GM23248 (cell line): ENCODE data around the gene RSPH10B2. TPM values are rescaled to one million over a fixed set of nuclear protein-coding genes. Genes with fewer than 3 reads are reported as not detected.
"Not testable (repeated sequence)": the region's sequence is repeated elsewhere in the genome, so short reads cannot be mapped to it uniquely, and the experiment has no call there.

Experiments
- DNase-seq: peaks from one replicate; pipeline ENCODE4 v3.0.0-alpha.2; 2015
- H2AFZ ChIP-seq: fragments of 200-600 bp; sonication (generic); 2 replicates; pipeline ENCODE4 v1.6.1; 2016; ENCODE audit warnings: antibody characterized with exemption
- H3F3A ChIP-seq: fragments of 200-600 bp; sonication (generic); 2 replicates; pipeline ENCODE4 v1.6.1; 2016; ENCODE audit warnings: mild to moderate bottlenecking, antibody characterized with exemption, mixed run types; ENCODE audit not compliant: insufficient read depth
- H3K27ac ChIP-seq: fragments of 200-600 bp; sonication (generic); 2 replicates; pipeline ENCODE4 v1.5.1; 2016; ENCODE audit warnings: mild to moderate bottlenecking
- H3K27me3 ChIP-seq: fragments of 200-600 bp; sonication (generic); replicated peaks from 2 replicates; pipeline ENCODE4 v1.6.1; 2016; ENCODE audit warnings: mild to moderate bottlenecking; ENCODE audit not compliant: insufficient read depth
- H3K36me3 ChIP-seq: fragments of 200-600 bp; sonication (generic); 2 replicates; pipeline ENCODE4 v1.6.1; 2016; ENCODE audit warnings: low read depth, mild to moderate bottlenecking
- H3K4me1 ChIP-seq: fragments of 200-600 bp; sonication (generic); 2 replicates; pipeline ENCODE4 v1.6.1; 2016; ENCODE audit warnings: mild to moderate bottlenecking; ENCODE audit not compliant: insufficient read depth
- H3K4me2 ChIP-seq: fragments of 200-600 bp; sonication (generic); one replicate; pipeline ENCODE4 v1.6.1; 2016; ENCODE audit warnings: mild to moderate bottlenecking; ENCODE audit not compliant: unreplicated experiment
- H3K4me3 ChIP-seq: fragments of 200-600 bp; sonication (generic); 2 replicates; pipeline ENCODE4 v1.5.1; 2016; ENCODE audit warnings: mild to moderate bottlenecking
- H3K79me2 ChIP-seq: fragments of 200-600 bp; sonication (generic); 2 replicates; pipeline ENCODE4 v1.6.1; 2016; ENCODE audit warnings: mild to moderate bottlenecking; ENCODE audit not compliant: insufficient read depth
- H3K9ac ChIP-seq: fragments of 200-600 bp; sonication (generic); 2 replicates; pipeline ENCODE4 v1.6.1; 2016; ENCODE audit warnings: mild to moderate bottlenecking
- H3K9me2 ChIP-seq: fragments of 200-600 bp; sonication (generic); 2 replicates; pipeline ENCODE4 v1.6.1; 2016; ENCODE audit warnings: mixed run types, mild to moderate bottlenecking, moderate library complexity; ENCODE audit not compliant: insufficient read depth
- H3K9me3 ChIP-seq: fragments of 200-600 bp; sonication (generic); one replicate; pipeline ENCODE4 v1.6.1; 2017; ENCODE audit warnings: low read depth
- H4K20me1 ChIP-seq: fragments of 200-600 bp; sonication (generic); 2 replicates; pipeline ENCODE4 v1.6.0; 2016; ENCODE audit not compliant: insufficient read depth
- WGBS, 2 experiments: methylation state at CpG; one replicate each; pipeline ENCODE4 v1.1.6; 2015 to 2017; ENCODE audit warnings: low lambda C conversion rate in 2 of 2, low coverage in 1 of 2; ENCODE audit errors: missing lambda C conversion rate in 2 of 2; 5-methylcytosine and 5-hydroxymethylcytosine counted together
- in situ Hi-C: fragments of 300-500 bp; cut with MboI; formaldehyde crosslinking; loops from 2 replicates; pipeline ENCODE4 v1.15.0; 2020
- polyA plus RNA-seq: library from polyadenylated mRNA; unstranded; fragments of >200 nt; fragmentation: Nextera tagmentation; extraction: Ambion mirVana; gene quantifications from 2 replicates; pipeline ENCODE4 v1.2.1, GENCODE V29; 2016
- total RNA-seq: library from RNA; depleted of rRNA; stranded (reverse); fragments of >200 nt; shearing (Covaris generic); gene quantifications from 2 replicates; pipeline ENCODE4 v1.2.3, GENCODE V29; 2014

Gene RSPH10B2
- total and polyA plus RNA-seq, 2 experiments from 2014 or later = not detected

DNA sequence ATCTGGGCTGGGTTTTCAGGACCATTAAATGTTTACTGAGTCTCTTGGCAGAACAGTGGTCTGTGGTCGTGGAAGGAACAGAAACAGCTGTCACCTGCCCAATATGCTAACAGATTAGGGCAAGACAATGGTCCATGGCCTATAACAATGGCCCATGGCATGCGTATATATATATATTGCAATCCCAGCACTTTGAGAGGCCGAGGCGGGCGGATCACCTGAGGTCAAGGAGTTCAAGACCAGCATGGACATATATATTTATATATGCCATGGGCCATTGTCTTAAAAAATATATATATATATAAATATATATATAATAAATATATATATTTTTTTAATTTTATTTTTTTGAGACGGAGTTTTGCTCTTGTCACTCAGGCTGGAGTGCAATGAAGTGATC, 27.7 kb downstream of the RSPH10B2 start:
- WGBS, 2 experiments = 73 to 74% methylated on average over 6 of the region's 6 CpGs
- in situ Hi-C loops = not testable (repeated sequence)

GRCh38 chr7:6789353-6789752, 35.5 kb downstream of the RSPH10B2 start:
- H3F3A ChIP-seq, H3K4me2 ChIP-seq, DNase-seq, H3K9ac ChIP-seq, H3K9me2 ChIP-seq, H4K20me1 ChIP-seq, H3K27me3 ChIP-seq, in situ Hi-C loops, H3K4me3 ChIP-seq, H3K27ac ChIP-seq, H3K4me1 ChIP-seq, H2AFZ ChIP-seq, H3K9me3 ChIP-seq, H3K79me2 ChIP-seq, H3K36me3 ChIP-seq: not testable (repeated sequence)
- whole genome bisulfite sequencing, 2 experiments = no CpG with 5 or more reads among the region's 13 CpGs

More for the DNA sequence above, 27.7 kb downstream of the RSPH10B2 start:
- H3K9ac ChIP-seq, H3K4me2 ChIP-seq, DNase-seq, H3K4me1 ChIP-seq, H2AFZ ChIP-seq, H3K79me2 ChIP-seq, H3K4me3 ChIP-seq, H3K9me3 ChIP-seq, H4K20me1 ChIP-seq, H3K9me2 ChIP-seq, H3K27me3 ChIP-seq, H3F3A ChIP-seq, H3K36me3 ChIP-seq, H3K27ac ChIP-seq: not testable (repeated sequence)

DNA sequence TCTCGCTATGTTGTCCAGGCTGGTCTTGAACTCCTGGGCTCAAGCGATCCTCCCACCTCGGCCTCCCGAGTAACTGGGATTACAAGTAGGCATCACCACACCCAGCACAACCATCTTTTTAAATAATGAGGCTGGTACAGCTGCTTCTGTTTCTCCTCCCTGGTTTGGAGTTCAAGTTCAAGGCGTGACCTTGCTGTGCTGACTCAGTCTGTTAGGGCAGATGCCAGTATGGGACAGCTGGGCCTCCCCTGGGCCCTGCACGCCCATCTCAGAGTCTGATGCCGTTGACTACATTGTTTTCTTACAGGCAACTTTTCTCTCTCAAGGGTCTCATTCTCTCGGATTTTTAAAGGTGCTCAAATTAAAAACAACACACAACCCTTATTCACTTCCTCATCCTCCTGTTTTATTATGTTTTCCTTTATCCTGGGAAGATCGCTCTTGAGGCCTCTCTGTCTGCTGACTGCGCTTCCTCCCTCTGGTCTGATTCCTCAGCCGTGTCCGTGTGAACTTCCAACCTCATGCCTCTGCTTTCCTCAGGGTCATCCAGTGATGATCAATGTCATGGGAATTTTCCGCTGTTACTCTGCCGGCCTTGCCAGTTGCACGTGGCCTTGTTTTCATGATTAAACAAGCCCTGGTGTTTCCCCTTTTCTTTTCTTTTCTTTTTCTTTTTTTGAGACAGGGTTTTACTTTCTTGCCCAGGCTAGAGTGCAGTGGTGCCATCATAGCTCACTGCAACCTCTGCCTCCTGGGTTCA, 38.4 kb downstream of the RSPH10B2 start:
- H3K36me3 ChIP-seq, H3K27me3 ChIP-seq, H3K9me2 ChIP-seq, H3K4me2 ChIP-seq, H3K79me2 ChIP-seq, H3K9ac ChIP-seq, in situ Hi-C loops, H3K4me1 ChIP-seq, H3F3A ChIP-seq, H3K4me3 ChIP-seq, H2AFZ ChIP-seq, H4K20me1 ChIP-seq, H3K9me3 ChIP-seq: not testable (repeated sequence)
- 33 to 47% methylated on average over 3 to 10 of the region's 15 CpGs for WGBS, 2 experiments
- peak; percentile 83 for DNase-seq
- peak overlapping the region; percentile 51; the same call in 1 of the 2 replicates for H3K27ac ChIP-seq

- H3K79me2 ChIP-seq, DNase-seq, H3K9ac ChIP-seq, H3K36me3 ChIP-seq, H3K9me2 ChIP-seq, H3K4me3 ChIP-seq, H2AFZ ChIP-seq, H3K27me3 ChIP-seq, H3K4me2 ChIP-seq, H3F3A ChIP-seq, in situ Hi-C loops, H4K20me1 ChIP-seq, H3K4me1 ChIP-seq, H3K27ac ChIP-seq, H3K9me3 ChIP-seq: not testable (repeated sequence)
- 98% methylated on average over 3 to 4 of the region's 11 CpGs for WGBS, 2 experiments
Measured at GRCh38 chr7:6794276-6794675, 40.4 kb downstream of the RSPH10B2 start.

GRCh38 chr7:6797218-6797617, 43.3 kb downstream of the RSPH10B2 start:
- not testable (repeated sequence) for H3K27ac ChIP-seq
- WGBS, 2 experiments = 72 to 92% methylated on average over 3 to 5 of the region's 5 CpGs

GRCh38 chr7:6798047-6798446, 44.1 kb downstream of the RSPH10B2 start:
- H4K20me1 ChIP-seq, H3K4me1 ChIP-seq, H3K4me3 ChIP-seq, H3K27me3 ChIP-seq, in situ Hi-C loops, H3K9me3 ChIP-seq, DNase-seq, H3K36me3 ChIP-seq, H3K27ac ChIP-seq, H3K9me2 ChIP-seq, H3F3A ChIP-seq, H3K4me2 ChIP-seq, H2AFZ ChIP-seq, H3K79me2 ChIP-seq, H3K9ac ChIP-seq: not testable (repeated sequence)
- 100% methylated on average over 1 of the region's 8 CpGs; no CpG with 5 or more reads in 1 of the 2 experiments for WGBS, 2 experiments

More at GRCh38 chr7:6797218-6797617, 43.3 kb downstream of the RSPH10B2 start:
- DNase-seq, H3K4me3 ChIP-seq, H3K4me1 ChIP-seq, H3K9me2 ChIP-seq, H4K20me1 ChIP-seq, H3F3A ChIP-seq, H3K36me3 ChIP-seq, H2AFZ ChIP-seq, H3K9me3 ChIP-seq, in situ Hi-C loops, H3K79me2 ChIP-seq, H3K9ac ChIP-seq, H3K27me3 ChIP-seq, H3K4me2 ChIP-seq: not testable (repeated sequence)

DNA sequence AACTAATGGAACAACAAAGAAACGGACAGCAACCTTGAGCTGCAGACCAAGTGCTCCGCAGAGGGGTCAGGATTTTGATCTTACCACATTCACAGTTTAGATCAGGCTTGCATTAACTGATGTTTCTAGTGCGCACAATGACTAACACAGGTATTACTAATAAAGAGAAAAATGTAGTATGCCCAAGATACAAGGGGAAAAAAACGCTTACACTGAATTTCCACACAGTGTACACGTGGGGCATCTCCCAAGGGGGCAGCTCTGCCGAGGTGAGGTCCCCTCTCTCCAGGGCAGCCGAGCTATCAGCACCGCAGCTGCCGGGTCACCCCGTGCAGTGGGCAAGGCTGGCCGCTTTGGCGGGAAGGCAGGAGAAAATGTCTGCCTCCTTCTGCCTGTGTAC, 46.0 kb downstream of the RSPH10B2 start:
- H3K27ac ChIP-seq, H3K79me2 ChIP-seq, H3K4me3 ChIP-seq, H3K4me1 ChIP-seq, H3K9me3 ChIP-seq, H3K27me3 ChIP-seq, H3K9me2 ChIP-seq, H2AFZ ChIP-seq, H3K9ac ChIP-seq, DNase-seq, H3K4me2 ChIP-seq, in situ Hi-C loops, H3K36me3 ChIP-seq, H4K20me1 ChIP-seq, H3F3A ChIP-seq: not testable (repeated sequence)
- 81% methylated on average over 3 of the region's 12 CpGs; no CpG with 5 or more reads in 1 of the 2 experiments for WGBS, 2 experiments
